Epithelial cell of esophagus (primary cell): Measurements from ENCODE around the gene MRM3.
"Not testable (repeated sequence)": the region's sequence is repeated elsewhere in the genome, so short reads cannot be mapped to it uniquely, and the experiment has no call there.

ENCODE experiments used
- DNase-seq: peaks from one replicate; pipeline ENCODE4 v3.0.0; 2010; ENCODE audit warnings: low read depth
- H3K4me3 ChIP-seq: 2 replicates; pipeline ENCODE4 v1.5.1; 2011; ENCODE audit warnings: mild to moderate bottlenecking, low read length, control low read depth
- CTCF ChIP-seq: IDR thresholded peaks from 2 replicates; pipeline ENCODE4 v1.5.1; 2011; ENCODE audit warnings: low read depth, mild to moderate bottlenecking, low read length, control low read depth, inconsistent platforms; ENCODE audit not compliant: insufficient read depth; ENCODE audit errors: missing control alignments

MRM3 gene

GRCh38 chr17:742147-742793, 39.9 kb upstream of the MRM3 start:
- DNase-seq: no peak
- no peak for TF ChIP-seq CTCF

GRCh38 chr17:743139-743538, 39.0 kb upstream of the MRM3 start:
- no peak for DNase-seq
- TF ChIP-seq CTCF: no peak
- H3K4me3 ChIP-seq: no peak overlapping the region

More at GRCh38 chr17:742147-742793, 39.9 kb upstream of the MRM3 start:
- no peak overlapping the region for H3K4me3 ChIP-seq

- H3K4me3 ChIP-seq: no peak overlapping the region
- no peak for DNase-seq
- no peak for TF ChIP-seq CTCF
These were observed 37.2 kb upstream of the MRM3 start for GRCh38 chr17:744937-745336.

DNA sequence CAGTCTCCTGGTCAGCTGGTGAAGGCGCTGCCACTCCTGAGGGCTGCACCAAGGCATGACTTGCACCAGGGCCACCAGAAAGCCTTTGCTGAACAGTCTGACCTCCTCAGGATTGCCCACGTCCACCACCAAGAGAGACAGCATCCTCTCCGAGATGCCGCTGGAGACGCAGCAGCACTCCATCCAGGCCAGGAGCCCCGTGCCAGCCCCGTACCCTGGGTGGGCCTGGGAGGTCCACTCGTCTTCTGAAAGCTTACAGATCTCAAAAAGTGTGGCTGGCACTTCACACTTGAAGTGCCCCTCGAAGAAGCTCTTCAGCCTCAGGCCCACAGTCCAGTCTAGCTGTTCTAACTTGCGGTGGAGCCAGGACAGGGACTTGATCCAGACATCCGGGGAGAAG, 36.7 kb upstream of the MRM3 start:
- no peak for DNase-seq
- H3K4me3 ChIP-seq: no peak overlapping the region
- TF ChIP-seq CTCF: no peak

GRCh38 chr17:746181-746580, 36.0 kb upstream of the MRM3 start:
- H3K4me3 ChIP-seq: no peak overlapping the region
- no peak for DNase-seq
- no peak for TF ChIP-seq CTCF

GRCh38 chr17:746783-747629, 35.1 kb upstream of the MRM3 start:
- no peak overlapping the region for H3K4me3 ChIP-seq
- DNase-seq: no peak
- no peak for TF ChIP-seq CTCF

GRCh38 chr17:748604-749003, 33.5 kb upstream of the MRM3 start:
- not testable (repeated sequence) for H3K4me3 ChIP-seq, DNase-seq

- not testable (repeated sequence) for H3K4me3 ChIP-seq, DNase-seq
These were observed 32.8 kb upstream of the MRM3 start for GRCh38 chr17:749359-749758.
